Activated CD4-positive, alpha-beta T cell treated with anti-CD3 and anti-CD28 coated beads, Interleukin-2, amount 10 ng/mL, durations not matched to agents 7 days and 5 days (primary cell): ENCODE measurements around the gene UROS. TPM values are rescaled to one million over a fixed set of nuclear protein-coding genes. Genes with fewer than 3 reads are reported as not detected.

Source experiments
- CTCF ChIA-PET: fragments of 350-600 bp; sonication (Branson Sonifier 250); formaldehyde crosslinking; loops from one replicate; lab custom pipeline; 2021; ENCODE audit warnings: antibody characterized with exemption; lab: Charles Lee
- POLR2A ChIA-PET: fragments of 350-600 bp; sonication (Branson Sonifier 250); formaldehyde crosslinking; loops from one replicate; lab custom pipeline; 2021; ENCODE audit warnings: antibody characterized with exemption; lab: Charles Lee
- DNase-seq: peaks from one replicate; pipeline ENCODE4 v3.0.0-alpha.2; 2020
- H3K27ac Mint-ChIP-seq: one replicate; pipeline ENCODE4 v1.8.0; 2021; ENCODE audit warnings: mild to moderate bottlenecking, moderate library complexity, mixed read lengths
- H3K27me3 Mint-ChIP-seq: one replicate; pipeline ENCODE4 v1.8.0; 2021; ENCODE audit warnings: mixed read lengths
- H3K36me3 Mint-ChIP-seq: one replicate; pipeline ENCODE4 v1.8.0; 2021; ENCODE audit warnings: low read depth, mixed read lengths
- H3K4me1 Mint-ChIP-seq: one replicate; pipeline ENCODE4 v1.8.0; 2021; ENCODE audit warnings: mixed read lengths
- H3K4me3 Mint-ChIP-seq: one replicate; pipeline ENCODE4 v1.8.0; 2021; ENCODE audit warnings: mild to moderate bottlenecking, moderate library complexity, mixed read lengths
- H3K9me3 Mint-ChIP-seq: one replicate; pipeline ENCODE4 v1.8.0; 2021; ENCODE audit warnings: mixed read lengths
- total RNA-seq, 2 experiments: library from RNA; stranded (reverse); gene quantifications; one replicate each; pipeline ENCODE4 v1.2.3, GENCODE V29; 2021

Gene UROS
- total RNA-seq, 2 experiments from 2014 or later: 40.4 to 43.3 TPM

GRCh38 chr10:125766511-125766910 lies 56.5 kb downstream of the UROS start:
- Mint-ChIP-seq H3K4me1 (no peaks in the 10 kb centered on the region), H3K27ac (no peak overlapping the region), H3K4me3 (no peak overlapping the region), H3K36me3 (peaks cover 46% of the 10 kb centered on the region), H3K9me3 (no peaks in the 10 kb centered on the region), H3K27me3 (no peaks in the 10 kb centered on the region)
- DNase-seq: no peak
- POLR2A ChIA-PET: no interaction called here
- CTCF ChIA-PET: no interaction called here

- Mint-ChIP-seq H3K4me1 (no peaks in the 10 kb centered on the region), H3K4me3 (no peak overlapping the region), H3K27ac (no peak overlapping the region), H3K9me3 (no peaks in the 10 kb centered on the region), H3K36me3 (peaks cover 50% of the 10 kb centered on the region), H3K27me3 (no peaks in the 10 kb centered on the region)
- CTCF ChIA-PET: no interaction called here
- POLR2A ChIA-PET: no interaction called here
- no peak for DNase-seq
These were observed 57.2 kb downstream of the UROS start for GRCh38 chr10:125765835-125766234.

- no peak for DNase-seq
- Mint-ChIP-seq H3K4me1 (no peaks in the 10 kb centered on the region), H3K36me3 (peaks cover 62% of the 10 kb centered on the region), H3K4me3 (no peak overlapping the region), H3K27ac (no peak overlapping the region), H3K27me3 (no peaks in the 10 kb centered on the region), H3K9me3 (no peaks in the 10 kb centered on the region)
- CTCF ChIA-PET: interaction anchor here (0.9 to 1.1 kb wide), 2 partner anchors 8 to 15 kb away, joined by 3 read pairs; no protein-coding TSS in a partner anchor
- POLR2A ChIA-PET: no interaction called here
These were observed 60.1 kb downstream of the UROS start for GRCh38 chr10:125762692-125763648.

- Mint-ChIP-seq H3K4me3 (no peak overlapping the region), H3K27me3 (no peaks in the 10 kb centered on the region), H3K27ac (no peak overlapping the region), H3K4me1 (no peaks in the 10 kb centered on the region), H3K36me3 (peaks cover 62% of the 10 kb centered on the region), H3K9me3 (no peaks in the 10 kb centered on the region)
- CTCF ChIA-PET: no interaction called here
- POLR2A ChIA-PET: no interaction called here
- DNase-seq: no peak
These were observed 61.1 kb downstream of the UROS start for GRCh38 chr10:125761961-125762360.

- Mint-ChIP-seq H3K36me3 (peaks cover 56% of the 10 kb centered on the region), H3K4me1 (peaks cover 1% of the 10 kb centered on the region), H3K4me3 (no peak overlapping the region), H3K27me3 (no peaks in the 10 kb centered on the region), H3K27ac (no peak overlapping the region), H3K9me3 (no peaks in the 10 kb centered on the region)
- DNase-seq: no peak
- ChIA-PET POLR2A (no interaction called here), CTCF (interaction anchor here (1.3 kb wide), 1 partner anchor 10 kb away, joined by 3 read pairs; no protein-coding TSS in a partner anchor)
These were observed 65.3 kb downstream of the UROS start for GRCh38 chr10:125757742-125758141.

GRCh38 chr10:125756853-125757487 lies 66.1 kb downstream of the UROS start:
- DNase-seq: no peak
- H3K9me3 Mint-ChIP-seq: no peaks in the 10 kb centered on the region
- peaks cover 55% of the 10 kb centered on the region for H3K36me3 Mint-ChIP-seq
- H3K27ac Mint-ChIP-seq: no peak overlapping the region
- no peaks in the 10 kb centered on the region for H3K27me3 Mint-ChIP-seq
- H3K4me1 Mint-ChIP-seq: peaks cover 1% of the 10 kb centered on the region
- H3K4me3 Mint-ChIP-seq: no peak overlapping the region
- POLR2A ChIA-PET: no interaction called here
- CTCF ChIA-PET: interaction anchor here (1.3 kb wide), 1 partner anchor 11 kb away, joined by 3 read pairs; no protein-coding TSS in a partner anchor

GRCh38 chr10:125756196-125756595 lies 66.9 kb downstream of the UROS start:
- Mint-ChIP-seq H3K27me3 (no peaks in the 10 kb centered on the region), H3K9me3 (no peaks in the 10 kb centered on the region), H3K4me3 (no peak overlapping the region), H3K27ac (no peak overlapping the region), H3K36me3 (peaks cover 55% of the 10 kb centered on the region), H3K4me1 (peaks cover 1% of the 10 kb centered on the region)
- CTCF ChIA-PET: no interaction called here
- no peak for DNase-seq
- POLR2A ChIA-PET: no interaction called here

- no peaks in the 10 kb centered on the region for H3K27me3 Mint-ChIP-seq
- ChIA-PET CTCF (no interaction called here), POLR2A (no interaction called here)
- H3K27ac Mint-ChIP-seq: no peak overlapping the region
- H3K9me3 Mint-ChIP-seq: peaks cover 5% of the 10 kb centered on the region
- H3K36me3 Mint-ChIP-seq: peaks cover 75% of the 10 kb centered on the region
- no peak overlapping the region for H3K4me3 Mint-ChIP-seq
- H3K4me1 Mint-ChIP-seq: peaks cover 9% of the 10 kb centered on the region
- DNase-seq: no peak
These were observed 75.6 kb downstream of the UROS start for GRCh38 chr10:125747417-125747816.

- Mint-ChIP-seq H3K27me3 (no peaks in the 10 kb centered on the region), H3K27ac (no peak overlapping the region), H3K4me1 (peaks cover 9% of the 10 kb centered on the region), H3K36me3 (peaks cover 73% of the 10 kb centered on the region), H3K9me3 (peaks cover 5% of the 10 kb centered on the region), H3K4me3 (no peak overlapping the region)
- no peak for DNase-seq
- CTCF ChIA-PET: no interaction called here
- POLR2A ChIA-PET: no interaction called here
These were observed 78.1 kb downstream of the UROS start for GRCh38 chr10:125744909-125745308.

GRCh38 chr10:125742465-125742864 lies 80.6 kb downstream of the UROS start:
- DNase-seq: no peak
- ChIA-PET POLR2A (no interaction called here), CTCF (no interaction called here)
- peaks cover 5% of the 10 kb centered on the region for H3K9me3 Mint-ChIP-seq
- H3K4me3 Mint-ChIP-seq: no peak overlapping the region
- no peak overlapping the region for H3K27ac Mint-ChIP-seq
- peaks cover 9% of the 10 kb centered on the region for H3K4me1 Mint-ChIP-seq
- peaks cover 75% of the 10 kb centered on the region for H3K36me3 Mint-ChIP-seq
- no peaks in the 10 kb centered on the region for H3K27me3 Mint-ChIP-seq

- H3K4me1 Mint-ChIP-seq: peaks cover 2% of the 10 kb centered on the region
- DNase-seq: no peak
- H3K4me3 Mint-ChIP-seq: no peak overlapping the region
- peaks cover 79% of the 10 kb centered on the region for H3K36me3 Mint-ChIP-seq
- CTCF ChIA-PET: no interaction called here
- no peak overlapping the region for H3K27ac Mint-ChIP-seq
- H3K9me3 Mint-ChIP-seq: no peaks in the 10 kb centered on the region
- POLR2A ChIA-PET: interaction anchor here (0.8 kb wide), 1 partner anchor 9 kb away, joined by 5 read pairs; no protein-coding TSS in a partner anchor
- H3K27me3 Mint-ChIP-seq: no peaks in the 10 kb centered on the region
These were observed 82.9 kb downstream of the UROS start for GRCh38 chr10:125739994-125740679.
